Measurements from ENCODE around the gene METTL14.

DNA sequence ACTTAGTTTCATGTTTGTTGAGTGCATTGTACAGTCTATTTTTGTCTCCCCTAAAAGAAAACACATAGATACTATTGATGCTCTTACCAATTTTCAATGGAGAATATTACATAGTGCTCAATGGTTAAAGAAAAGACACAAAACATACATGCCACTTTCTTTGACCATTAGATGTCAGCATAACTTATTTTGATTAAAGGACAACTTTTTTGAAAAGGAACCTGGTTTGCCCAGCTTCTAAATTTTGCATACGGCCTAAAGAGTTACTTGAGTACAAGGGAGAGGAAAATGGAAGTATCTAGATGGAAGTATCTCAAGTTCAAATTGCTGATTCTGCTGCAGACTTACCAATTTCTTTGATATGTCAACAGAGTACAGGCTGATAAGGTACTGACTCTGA, 68.5 kb downstream of the METTL14 start:
- TF ChIP-seq GATA2 (IDR thresholded peaks at IDR 0.05; ENCODE audit: low read depth, low read length) (no peak), GATA3 (IDR thresholded peaks at IDR 0.05; ENCODE audit: low read depth, low read length) (no peak)
